Left ventricle myocardium inferior (tissue), 1 donor: ENCODE data around the gene CALCR. TPM values are rescaled to one million over a fixed set of nuclear protein-coding genes. Genes with fewer than 3 reads are reported as not detected.

Experiments used
- DNase-seq: peaks from one replicate; pipeline ENCODE4 v3.0.0-alpha.2; 2020
- H3K27ac ChIP-seq: fragments of 200-600 bp; replicated peaks from 2 replicates; pipeline ENCODE4 v1.8.0; 2021
- H3K27me3 ChIP-seq: fragments of 200-600 bp; 2 replicates; pipeline ENCODE4 v1.8.0; 2021; ENCODE audit warnings: low read depth
- H3K36me3 ChIP-seq: fragments of 200-600 bp; 2 replicates; pipeline ENCODE4 v1.8.0; 2021
- H3K4me1 ChIP-seq: fragments of 200-600 bp; 2 replicates; pipeline ENCODE4 v1.8.0; 2021
- H3K4me3 ChIP-seq: fragments of 200-600 bp; 2 replicates; pipeline ENCODE4 v1.8.0; 2021; ENCODE audit warnings: mild to moderate bottlenecking, moderate library complexity
- H3K9me3 ChIP-seq: fragments of 200-600 bp; replicated peaks from 2 replicates; pipeline ENCODE4 v1.8.0; 2021
- intact Hi-C: fragments of 100-400 bp; cut with micrococcal nuclease; formaldehyde crosslinking; loops from one replicate; pipeline ENCODE4 v1.11.0; 2022
- total RNA-seq: library from RNA; stranded (reverse); fragmentation: NEBNext Ultra II Directional; extraction: Animal tissue kit (Norgen Biotek cat#: 25700); gene quantifications from one replicate; pipeline ENCODE4 v1.2.1, GENCODE V29; 2021
- TF ChIP-seq, protein P1 (sequence below): fragments of 200-600 bp; IDR thresholded peaks from 2 replicates; pipeline ENCODE4 v1.8.0; 2021; ENCODE audit warnings: antibody characterized with exemption, mild to moderate bottlenecking, borderline replicate concordance
- donor health status: DM: no; HTN: yes; CAD: no; lungs with severe emphysema.

CALCR gene
- total RNA-seq, 1 donor from 2014 or later = 0.08 TPM

DNA sequence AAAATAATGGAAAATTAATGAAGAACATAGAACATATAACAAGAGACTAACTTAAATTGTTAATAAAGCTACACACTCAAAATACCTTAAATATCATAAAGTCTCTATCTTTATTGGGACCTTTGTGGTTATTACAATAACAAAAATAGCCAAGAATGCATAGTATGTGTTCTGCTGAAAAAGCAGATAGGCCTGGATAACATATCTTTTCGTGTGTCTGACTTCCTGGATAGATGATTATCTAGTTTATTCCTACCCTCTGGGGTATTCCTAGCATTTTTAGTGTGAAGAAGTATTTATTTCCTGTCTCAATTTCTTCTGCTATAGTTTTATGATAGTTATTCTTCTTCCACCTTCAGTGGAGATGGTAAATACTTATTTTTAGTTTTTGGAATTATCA lies 36.5 kb downstream of the CALCR start:
- no peak overlapping the region for H3K4me3 ChIP-seq
- H3K36me3 ChIP-seq = no peaks in the 10 kb centered on the region
- TF ChIP-seq, protein P1, sequence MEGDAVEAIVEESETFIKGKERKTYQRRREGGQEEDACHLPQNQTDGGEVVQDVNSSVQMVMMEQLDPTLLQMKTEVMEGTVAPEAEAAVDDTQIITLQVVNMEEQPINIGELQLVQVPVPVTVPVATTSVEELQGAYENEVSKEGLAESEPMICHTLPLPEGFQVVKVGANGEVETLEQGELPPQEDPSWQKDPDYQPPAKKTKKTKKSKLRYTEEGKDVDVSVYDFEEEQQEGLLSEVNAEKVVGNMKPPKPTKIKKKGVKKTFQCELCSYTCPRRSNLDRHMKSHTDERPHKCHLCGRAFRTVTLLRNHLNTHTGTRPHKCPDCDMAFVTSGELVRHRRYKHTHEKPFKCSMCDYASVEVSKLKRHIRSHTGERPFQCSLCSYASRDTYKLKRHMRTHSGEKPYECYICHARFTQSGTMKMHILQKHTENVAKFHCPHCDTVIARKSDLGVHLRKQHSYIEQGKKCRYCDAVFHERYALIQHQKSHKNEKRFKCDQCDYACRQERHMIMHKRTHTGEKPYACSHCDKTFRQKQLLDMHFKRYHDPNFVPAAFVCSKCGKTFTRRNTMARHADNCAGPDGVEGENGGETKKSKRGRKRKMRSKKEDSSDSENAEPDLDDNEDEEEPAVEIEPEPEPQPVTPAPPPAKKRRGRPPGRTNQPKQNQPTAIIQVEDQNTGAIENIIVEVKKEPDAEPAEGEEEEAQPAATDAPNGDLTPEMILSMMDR = no peak
- DNase-seq = no peak
- no peak overlapping the region for H3K27ac ChIP-seq
- H3K27me3 ChIP-seq = no peaks in the 10 kb centered on the region
- intact Hi-C loops = no loop called here
- no peaks in the 10 kb centered on the region for H3K9me3 ChIP-seq
- H3K4me1 ChIP-seq = no peaks in the 10 kb centered on the region

DNA sequence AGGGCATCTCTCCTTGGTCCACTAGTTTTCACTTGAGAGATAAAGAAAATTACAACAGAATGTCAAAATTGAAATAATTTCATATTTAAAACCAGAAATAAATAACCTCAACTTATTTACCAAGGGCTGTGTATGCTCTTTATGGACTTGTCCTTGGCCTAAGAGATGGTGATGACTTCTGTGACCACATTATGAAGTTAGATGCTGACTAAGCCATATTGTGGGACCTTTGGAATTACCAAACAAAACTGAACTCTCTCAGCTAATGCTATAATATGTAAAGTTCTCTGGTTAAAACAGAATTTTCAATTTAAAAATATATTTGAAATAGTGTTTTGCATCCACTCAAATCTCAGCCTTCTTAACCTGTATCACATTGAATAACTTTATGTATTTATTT lies 38.9 kb downstream of the CALCR start:
- Histone ChIP-seq H3K4me3 (no peak overlapping the region), H3K27me3 (no peaks in the 10 kb centered on the region), H3K36me3 (no peaks in the 10 kb centered on the region), H3K27ac (no peak overlapping the region), H3K4me1 (no peaks in the 10 kb centered on the region), H3K9me3 (no peaks in the 10 kb centered on the region)
- TF ChIP-seq, protein P1 = no peak
- DNase-seq = no peak
- intact Hi-C loops = no loop called here

DNA sequence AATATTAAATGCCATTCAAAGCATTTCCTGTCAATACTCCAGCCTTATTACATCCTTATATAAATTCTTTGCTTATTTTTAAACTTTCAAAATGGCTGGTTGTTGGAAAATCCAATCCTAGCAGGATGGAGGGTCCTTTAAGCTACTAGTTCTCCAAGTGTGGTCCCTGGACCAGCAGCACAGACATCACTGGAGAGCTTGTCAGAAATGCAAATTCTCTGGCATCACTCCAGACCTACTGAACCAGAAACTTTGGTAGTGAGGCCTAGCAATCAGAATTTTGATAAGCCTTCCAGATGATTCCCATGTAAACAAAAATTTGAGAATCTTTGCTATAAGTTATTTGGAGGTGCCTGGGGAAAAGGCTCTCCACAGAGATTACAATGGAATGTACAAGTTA lies 43.8 kb downstream of the CALCR start:
- Histone ChIP-seq H3K4me1 (no peaks in the 10 kb centered on the region), H3K27me3 (no peaks in the 10 kb centered on the region), H3K36me3 (no peaks in the 10 kb centered on the region), H3K9me3 (no peaks in the 10 kb centered on the region), H3K27ac (no peak overlapping the region), H3K4me3 (no peak overlapping the region)
- TF ChIP-seq, protein P1 = no peak
- intact Hi-C loops = no loop called here
- DNase-seq = no peak

DNA sequence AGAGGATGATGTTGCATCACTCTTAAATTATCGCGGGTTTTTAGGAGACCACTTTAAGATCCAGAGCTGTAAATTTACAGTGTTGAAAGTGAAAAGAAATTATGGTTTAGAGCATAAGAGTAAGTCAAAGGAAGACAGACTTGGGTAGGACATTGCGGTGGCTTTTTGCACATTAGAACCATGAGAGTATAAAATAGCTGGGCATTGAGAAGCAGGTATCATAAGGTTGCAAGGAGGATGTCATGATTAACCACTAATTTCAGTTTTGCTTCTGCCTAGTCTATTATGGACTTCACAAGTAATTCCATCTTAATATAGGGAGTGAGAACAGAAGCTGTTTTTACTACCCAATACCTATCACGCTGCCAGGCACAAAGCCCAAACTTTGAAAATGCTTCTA lies 57.7 kb downstream of the CALCR start:
- H3K4me3 ChIP-seq = no peak overlapping the region
- intact Hi-C loops = no loop called here
- no peaks in the 10 kb centered on the region for H3K9me3 ChIP-seq
- TF ChIP-seq, protein P1 = no peak
- no peaks in the 10 kb centered on the region for H3K27me3 ChIP-seq
- H3K27ac ChIP-seq = no peak overlapping the region
- H3K36me3 ChIP-seq = no peaks in the 10 kb centered on the region
- no peaks in the 10 kb centered on the region for H3K4me1 ChIP-seq
- no peak for DNase-seq

DNA sequence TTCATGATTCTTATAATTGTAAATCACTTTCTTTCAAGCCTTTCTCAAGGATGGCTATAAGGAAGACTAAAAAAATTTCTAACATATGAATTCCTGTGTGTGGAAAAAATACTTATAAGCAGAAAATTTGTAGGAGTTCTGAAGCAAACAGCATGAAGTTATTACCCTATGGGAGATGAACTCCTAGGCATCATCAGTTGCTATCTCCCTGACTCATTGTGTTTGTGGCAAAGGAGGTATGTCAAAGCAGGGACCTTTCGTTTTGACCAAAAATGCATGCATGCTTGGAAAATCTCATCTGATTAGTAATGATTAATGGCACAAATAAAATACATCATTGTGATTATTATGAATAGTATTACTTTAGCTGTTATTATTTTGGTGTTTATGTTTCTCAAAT lies 59.4 kb downstream of the CALCR start:
- H3K27ac ChIP-seq = no peak overlapping the region
- H3K4me3 ChIP-seq = no peak overlapping the region
- H3K4me1 ChIP-seq = no peaks in the 10 kb centered on the region
- TF ChIP-seq, protein P1 = no peak
- no peak for DNase-seq
- H3K36me3 ChIP-seq = no peaks in the 10 kb centered on the region
- no peaks in the 10 kb centered on the region for H3K9me3 ChIP-seq
- intact Hi-C loops = no loop called here
- no peaks in the 10 kb centered on the region for H3K27me3 ChIP-seq

DNA sequence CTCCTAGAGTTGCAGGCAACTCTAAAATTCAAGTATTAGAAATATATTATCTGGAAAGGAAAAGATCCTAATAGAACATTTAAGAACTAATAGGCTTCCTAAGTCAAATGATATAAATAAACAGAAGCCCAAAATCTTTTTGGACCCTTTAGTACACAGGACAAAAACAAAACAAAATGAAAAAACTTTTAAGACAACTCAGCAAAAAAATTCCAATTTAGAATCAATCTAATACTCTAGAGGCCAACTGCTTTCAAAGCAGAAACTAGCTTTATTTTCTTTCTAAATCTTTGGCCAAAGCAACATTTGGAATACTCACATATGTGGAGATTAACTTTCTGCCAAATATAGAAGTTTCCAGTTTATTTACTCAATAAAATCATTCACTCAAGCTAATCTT lies 65.2 kb downstream of the CALCR start:
- TF ChIP-seq, protein P1 = no peak
- Histone ChIP-seq H3K4me1 (no peaks in the 10 kb centered on the region), H3K27me3 (no peaks in the 10 kb centered on the region), H3K4me3 (no peak overlapping the region), H3K9me3 (no peaks in the 10 kb centered on the region), H3K27ac (no peak overlapping the region), H3K36me3 (no peaks in the 10 kb centered on the region)
- intact Hi-C loops = no loop called here
- no peak for DNase-seq
